Activated naive CD4-positive, alpha-beta T cell treated with anti-CD3 and anti-CD28 coated beads, Interleukin-2, amount 50 U/mL, for 24 hours (primary cell): ENCODE results near the gene PRKCE.

Experiments
- H3K27ac Mint-ChIP-seq: one replicate; pipeline ENCODE4 v1.8.0; 2021; ENCODE audit warnings: mild to moderate bottlenecking, mixed read lengths
- H3K27me3 Mint-ChIP-seq: one replicate; pipeline ENCODE4 v1.8.0; 2021; ENCODE audit warnings: mixed read lengths
- H3K36me3 Mint-ChIP-seq: one replicate; pipeline ENCODE4 v1.8.0; 2021; ENCODE audit warnings: mixed read lengths
- H3K4me1 Mint-ChIP-seq: one replicate; pipeline ENCODE4 v1.8.0; 2021; ENCODE audit warnings: mixed read lengths
- H3K4me3 Mint-ChIP-seq: one replicate; pipeline ENCODE4 v1.8.0; 2021; ENCODE audit warnings: mild to moderate bottlenecking, mixed read lengths
- H3K9me3 Mint-ChIP-seq: one replicate; pipeline ENCODE4 v1.8.0; 2021; ENCODE audit warnings: mixed read lengths

The PRKCE gene

DNA sequence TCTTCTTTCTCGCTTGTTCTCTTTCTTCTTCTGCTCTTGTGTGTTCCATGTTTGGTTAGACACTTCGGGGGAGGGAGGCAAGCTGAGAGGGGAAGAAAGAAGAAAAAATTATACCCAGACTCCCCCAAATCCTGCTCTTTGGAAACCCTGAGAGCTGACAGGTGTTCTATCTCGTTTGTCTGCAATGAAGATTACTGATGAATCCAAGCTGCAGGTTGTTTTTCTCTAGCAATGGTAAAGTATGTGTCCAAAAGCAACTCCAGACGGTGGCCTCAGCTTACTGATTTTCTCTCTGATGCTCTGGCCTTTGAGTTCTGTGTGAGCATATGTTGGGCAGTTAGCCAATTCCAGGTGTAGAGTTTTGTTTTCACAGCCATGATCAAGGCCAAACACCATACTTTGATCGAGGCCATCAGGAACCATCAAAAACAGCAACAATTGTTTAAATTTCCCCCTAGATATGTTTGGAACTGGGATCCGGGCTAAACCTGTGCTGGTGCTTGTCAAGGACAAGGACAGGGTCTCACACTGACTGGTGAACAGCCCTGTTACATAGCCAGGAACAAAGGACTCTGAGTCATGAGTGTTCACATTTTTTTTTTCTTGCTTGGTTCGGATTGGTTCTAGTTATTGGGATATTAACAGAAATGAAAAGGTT lies 142.0 kb downstream of the PRKCE start:
- no peaks in the 10 kb centered on the region for H3K27me3 Mint-ChIP-seq
- no peak overlapping the region for H3K4me3 Mint-ChIP-seq
- H3K9me3 Mint-ChIP-seq, result no peaks in the 10 kb centered on the region
- no peaks in the 10 kb centered on the region for H3K36me3 Mint-ChIP-seq
- H3K4me1 Mint-ChIP-seq, result no peaks in the 10 kb centered on the region
- H3K27ac Mint-ChIP-seq, result no peak overlapping the region

DNA sequence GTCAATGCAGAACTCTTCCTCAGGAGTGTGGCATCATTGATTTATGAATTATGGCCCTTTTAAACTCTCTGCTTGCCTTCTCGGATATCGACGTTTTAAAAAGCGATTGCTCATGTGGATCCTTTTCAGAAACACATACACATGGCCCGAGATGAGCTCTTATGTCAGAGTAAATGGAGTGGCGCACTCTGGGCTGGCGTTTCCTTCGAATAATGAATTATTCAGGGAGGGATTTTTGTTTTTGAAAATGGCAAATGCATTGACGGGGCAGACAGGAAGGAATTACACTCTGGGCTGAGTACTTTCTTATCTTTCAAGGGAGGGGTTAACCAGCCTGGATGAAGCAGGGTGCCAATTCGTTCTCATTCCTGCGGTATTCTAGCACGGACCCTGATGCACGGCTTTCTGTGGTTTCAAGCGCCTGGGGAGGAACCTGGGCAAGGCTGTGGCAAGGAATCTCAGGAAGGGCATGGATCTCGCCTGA lies 142.7 kb downstream of the PRKCE start:
- H3K4me1 Mint-ChIP-seq, result no peaks in the 10 kb centered on the region
- H3K36me3 Mint-ChIP-seq, result no peaks in the 10 kb centered on the region
- no peak overlapping the region for H3K27ac Mint-ChIP-seq
- H3K27me3 Mint-ChIP-seq, result no peaks in the 10 kb centered on the region
- H3K4me3 Mint-ChIP-seq, result no peak overlapping the region
- H3K9me3 Mint-ChIP-seq, result no peaks in the 10 kb centered on the region

DNA sequence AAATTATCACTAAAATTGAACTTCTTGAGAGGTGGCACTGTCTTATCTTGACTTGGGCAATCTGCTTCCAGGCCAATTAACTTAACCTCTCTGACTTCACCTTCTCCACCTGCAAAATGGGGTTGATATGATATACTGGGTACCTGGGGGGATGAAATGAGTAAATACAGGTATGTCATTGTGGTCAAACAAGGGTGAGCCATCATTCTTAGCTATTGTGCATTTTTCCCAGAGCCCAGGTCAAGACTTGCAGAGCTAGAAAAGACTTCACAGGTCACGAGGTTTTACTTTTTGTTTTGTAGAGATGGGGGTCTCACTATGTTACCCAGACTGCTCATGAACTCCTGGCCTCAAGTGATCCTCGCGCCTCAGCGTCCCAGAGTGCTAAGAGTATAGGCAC lies 145.0 kb downstream of the PRKCE start:
- Mint-ChIP-seq H3K27me3 (no peaks in the 10 kb centered on the region), H3K4me3 (no peak overlapping the region), H3K36me3 (no peaks in the 10 kb centered on the region), H3K4me1 (no peaks in the 10 kb centered on the region), H3K9me3 (no peaks in the 10 kb centered on the region), H3K27ac (no peak overlapping the region)

DNA sequence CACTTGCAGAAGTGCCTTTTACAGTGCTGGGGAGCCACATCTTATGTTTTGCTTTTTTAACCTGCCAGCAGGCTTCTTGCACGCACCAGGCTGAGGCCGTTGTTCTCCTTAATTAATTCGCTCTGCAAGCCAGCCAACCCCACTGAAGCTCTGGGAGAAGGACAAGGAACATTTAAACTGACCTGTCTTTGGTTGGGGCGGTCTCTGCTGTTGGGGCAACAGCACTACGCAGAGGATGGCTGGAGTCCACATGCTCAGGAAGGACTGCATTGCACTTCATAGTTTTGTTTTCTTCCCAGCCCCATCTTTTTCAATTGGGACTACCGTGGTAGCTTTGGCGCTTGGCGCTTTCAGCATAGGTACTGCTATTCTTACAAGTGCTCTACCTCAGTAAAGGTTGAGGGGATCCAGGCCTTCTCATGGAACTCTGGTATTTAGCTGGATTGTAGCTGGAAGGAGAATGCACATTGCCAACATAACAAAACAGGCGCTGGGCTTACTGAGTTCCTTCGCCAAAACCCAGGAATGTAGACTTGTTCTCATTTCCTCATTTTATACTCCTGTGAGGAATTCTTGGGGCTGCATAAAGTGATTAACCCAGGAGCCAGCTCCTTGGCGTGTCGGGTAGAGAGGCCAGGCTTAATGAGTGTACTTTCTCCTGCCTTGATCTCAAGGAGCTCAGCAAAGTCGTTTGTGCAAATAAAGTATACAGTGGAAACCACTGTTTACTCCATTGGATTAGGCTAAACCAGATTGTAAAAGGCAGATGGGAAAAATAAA lies 146.2 kb downstream of the PRKCE start:
- no peak overlapping the region for H3K4me3 Mint-ChIP-seq
- H3K36me3 Mint-ChIP-seq, result no peaks in the 10 kb centered on the region
- no peaks in the 10 kb centered on the region for H3K9me3 Mint-ChIP-seq
- no peak overlapping the region for H3K27ac Mint-ChIP-seq
- no peaks in the 10 kb centered on the region for H3K4me1 Mint-ChIP-seq
- H3K27me3 Mint-ChIP-seq, result no peaks in the 10 kb centered on the region

DNA sequence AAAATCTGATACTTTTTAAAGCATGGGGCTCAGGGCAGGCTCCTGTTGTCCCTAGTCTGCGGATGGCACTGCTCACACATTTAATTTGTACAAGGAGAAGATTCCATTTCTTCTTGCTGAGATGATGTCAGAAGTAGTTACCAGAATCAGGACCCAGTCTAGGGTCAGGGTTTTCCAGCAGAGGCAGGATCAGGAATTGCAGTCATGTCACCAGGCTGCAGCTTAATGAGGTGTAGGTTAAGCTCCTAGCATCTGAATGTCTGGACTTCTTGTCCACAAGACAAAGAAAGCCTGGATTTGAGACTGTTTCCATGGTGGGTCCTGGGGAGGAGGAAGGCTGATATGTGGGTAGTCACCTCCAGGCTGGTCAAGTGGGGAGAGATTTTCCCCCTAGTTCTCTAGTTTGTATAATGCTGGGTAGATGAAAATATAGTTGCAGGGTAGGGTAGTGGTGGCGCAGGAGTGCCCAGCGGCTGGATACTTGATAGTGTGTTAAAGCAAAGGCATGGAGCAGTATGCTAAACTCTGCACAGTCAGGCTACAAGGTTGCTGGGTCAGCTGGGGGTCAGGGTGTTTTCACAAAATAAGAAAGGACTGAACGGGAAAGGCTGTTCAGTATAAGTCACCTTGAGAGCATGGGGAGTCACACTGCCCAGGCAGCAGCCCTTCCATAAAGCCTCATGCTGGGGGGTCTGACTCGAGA lies 148.4 kb downstream of the PRKCE start:
- Mint-ChIP-seq H3K27ac (no peak overlapping the region), H3K4me3 (no peak overlapping the region), H3K27me3 (no peaks in the 10 kb centered on the region), H3K4me1 (no peaks in the 10 kb centered on the region), H3K36me3 (no peaks in the 10 kb centered on the region), H3K9me3 (no peaks in the 10 kb centered on the region)

DNA sequence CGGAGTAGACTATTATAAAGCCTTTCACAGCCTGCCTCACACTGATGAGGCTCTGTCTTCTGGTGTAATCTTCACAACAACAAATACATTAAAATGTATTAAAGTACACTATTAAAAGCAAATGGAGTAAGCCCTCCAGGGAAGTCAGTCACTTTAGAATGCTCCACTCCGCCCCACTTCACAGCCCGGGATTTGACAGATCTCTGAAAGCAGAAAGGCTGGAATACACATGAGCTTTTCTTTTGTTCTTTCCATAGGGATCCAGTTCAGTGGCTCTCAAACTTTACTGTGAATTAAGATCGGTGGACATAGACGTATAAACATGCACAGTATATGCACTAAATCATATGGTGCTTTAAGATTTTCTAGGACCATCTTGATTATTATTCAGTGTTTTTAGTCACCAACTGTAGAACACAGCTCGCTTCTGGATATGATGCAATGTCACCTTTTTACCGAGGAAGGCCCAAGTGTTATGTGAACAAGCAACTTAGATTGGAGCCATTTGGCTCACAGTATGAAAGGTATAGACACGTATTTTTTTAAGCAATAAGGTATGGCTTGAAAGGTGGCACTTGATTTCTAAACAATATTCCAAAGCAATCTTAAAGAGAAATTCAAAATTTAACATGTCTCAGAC lies 151.1 kb downstream of the PRKCE start:
- no peaks in the 10 kb centered on the region for H3K4me1 Mint-ChIP-seq
- no peaks in the 10 kb centered on the region for H3K9me3 Mint-ChIP-seq
- no peaks in the 10 kb centered on the region for H3K36me3 Mint-ChIP-seq
- no peak overlapping the region for H3K4me3 Mint-ChIP-seq
- H3K27me3 Mint-ChIP-seq, result no peaks in the 10 kb centered on the region
- H3K27ac Mint-ChIP-seq, result no peak overlapping the region

DNA sequence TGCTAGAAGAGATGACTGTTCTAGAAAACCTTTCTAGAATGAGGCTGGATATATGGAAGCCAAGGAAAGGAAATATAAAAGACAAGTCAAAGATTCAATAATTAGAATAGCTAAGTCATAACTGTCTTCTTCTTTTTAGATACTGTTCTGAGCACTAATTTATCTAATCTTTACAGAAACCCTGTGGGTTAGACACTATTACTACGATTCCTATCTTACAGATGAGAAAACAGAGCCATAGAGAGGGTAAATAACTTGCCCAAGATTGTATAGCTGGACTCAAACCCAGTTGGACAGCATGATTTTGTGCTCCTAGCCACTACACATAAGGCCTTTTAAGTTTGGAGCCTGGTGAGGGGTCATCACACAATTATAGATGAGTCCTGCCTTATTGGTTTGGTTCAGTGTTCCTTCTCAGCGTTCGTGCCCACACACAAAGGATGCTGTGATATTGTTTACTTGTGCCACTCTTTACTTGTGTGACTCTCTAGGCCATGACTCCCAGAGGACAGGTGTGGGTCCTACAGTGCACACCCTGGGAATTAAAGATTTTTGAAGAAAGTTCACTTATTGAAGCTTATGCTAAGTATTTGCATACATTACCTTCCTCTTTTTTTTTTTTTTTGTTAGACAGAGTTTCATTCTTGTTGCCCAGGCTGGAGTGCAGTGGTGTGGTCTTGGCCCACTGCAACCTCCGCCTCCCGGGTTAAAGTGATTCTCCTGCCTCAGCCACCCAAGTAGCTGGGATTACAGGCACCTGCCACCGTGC lies 153.7 kb downstream of the PRKCE start:
- no peaks in the 10 kb centered on the region for H3K36me3 Mint-ChIP-seq
- no peaks in the 10 kb centered on the region for H3K4me1 Mint-ChIP-seq
- no peaks in the 10 kb centered on the region for H3K9me3 Mint-ChIP-seq
- no peak overlapping the region for H3K4me3 Mint-ChIP-seq
- no peak overlapping the region for H3K27ac Mint-ChIP-seq
- H3K27me3 Mint-ChIP-seq, result no peaks in the 10 kb centered on the region

DNA sequence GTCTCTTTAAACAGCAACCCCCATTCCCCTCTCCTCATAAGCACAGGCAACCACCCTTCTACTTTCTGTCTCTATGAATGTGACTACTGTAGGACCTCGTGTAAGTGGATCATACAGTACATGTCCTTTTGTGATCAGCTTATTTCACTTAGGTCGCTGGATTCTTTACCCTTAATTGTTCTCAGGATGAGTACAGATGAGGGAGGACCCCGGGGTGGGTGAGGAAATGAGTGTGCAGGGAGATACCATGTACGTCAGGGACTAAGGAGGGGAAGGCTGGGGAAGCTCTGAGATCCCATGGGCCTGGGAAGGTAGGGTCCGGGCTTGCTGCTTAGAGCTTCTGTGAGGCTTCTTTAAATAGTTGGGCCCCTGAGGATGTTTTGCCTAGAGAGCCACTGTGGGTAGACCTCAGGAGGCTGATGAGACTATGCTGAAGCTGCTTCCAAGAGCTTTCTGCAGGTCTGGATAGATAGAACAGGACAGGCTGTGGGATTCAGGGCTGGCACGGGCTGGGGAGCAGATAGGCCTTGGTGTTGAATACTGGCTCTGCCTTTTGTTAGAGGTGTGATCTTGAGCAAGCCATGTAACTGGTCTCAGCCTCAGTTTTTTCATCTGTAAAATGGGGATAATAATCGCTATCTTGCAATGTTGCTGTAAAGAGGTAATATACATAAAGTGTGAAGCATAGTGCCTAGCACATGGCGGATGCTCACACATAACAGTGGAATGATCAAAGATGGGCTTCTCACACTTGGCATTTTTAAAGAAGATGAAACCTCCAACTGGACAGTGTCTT lies 155.3 kb downstream of the PRKCE start:
- Mint-ChIP-seq H3K27ac (no peak overlapping the region), H3K4me3 (no peak overlapping the region), H3K9me3 (no peaks in the 10 kb centered on the region), H3K36me3 (no peaks in the 10 kb centered on the region), H3K4me1 (no peaks in the 10 kb centered on the region), H3K27me3 (no peaks in the 10 kb centered on the region)

DNA sequence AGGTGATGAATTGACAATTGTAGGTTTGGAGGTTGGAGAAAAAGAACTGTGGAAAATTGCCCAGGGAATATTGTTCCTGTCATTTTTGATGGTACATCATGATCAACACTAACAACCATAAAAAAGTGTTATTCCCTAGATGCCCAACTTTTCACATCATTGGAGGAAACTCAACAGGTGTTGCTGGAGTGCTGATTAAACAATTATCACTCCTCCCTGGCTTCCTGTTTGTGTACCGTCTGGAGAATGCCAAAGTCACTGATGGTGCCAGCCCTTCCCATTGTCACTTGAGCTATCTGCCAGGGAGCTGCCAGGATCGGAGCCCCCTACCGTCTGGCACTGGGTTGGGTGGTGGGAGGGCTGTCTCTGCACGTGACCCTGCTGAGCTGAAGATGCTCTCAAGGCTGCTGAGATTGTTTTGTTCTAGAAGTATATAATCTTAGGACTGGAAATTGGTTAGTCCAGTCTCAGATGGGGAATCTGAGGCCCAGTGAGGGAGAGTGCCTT lies 156.9 kb downstream of the PRKCE start:
- Mint-ChIP-seq H3K4me1 (no peaks in the 10 kb centered on the region), H3K4me3 (no peak overlapping the region), H3K36me3 (no peaks in the 10 kb centered on the region), H3K9me3 (no peaks in the 10 kb centered on the region), H3K27ac (no peak overlapping the region), H3K27me3 (no peaks in the 10 kb centered on the region)

DNA sequence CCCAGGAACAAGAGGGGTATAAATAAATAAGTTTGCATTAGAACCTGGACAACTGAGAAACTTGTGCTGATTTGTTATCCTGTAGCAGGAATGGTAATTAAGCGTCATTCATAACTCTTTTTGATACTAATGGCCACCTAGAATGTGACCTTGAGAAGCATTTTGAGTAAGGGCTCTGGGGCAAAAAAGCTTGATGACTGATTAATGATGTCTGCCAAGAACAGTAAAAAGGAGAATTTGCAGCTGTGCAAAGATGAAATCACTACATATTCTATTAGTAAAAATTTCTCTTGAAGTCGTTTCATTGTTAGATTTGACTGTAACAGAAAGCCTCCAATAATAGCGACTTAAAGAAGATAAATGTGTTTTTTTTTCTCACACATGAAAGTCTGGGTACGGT lies 157.7 kb downstream of the PRKCE start:
- Mint-ChIP-seq H3K27ac (no peak overlapping the region), H3K36me3 (no peaks in the 10 kb centered on the region), H3K4me1 (no peaks in the 10 kb centered on the region), H3K4me3 (no peak overlapping the region), H3K9me3 (no peaks in the 10 kb centered on the region), H3K27me3 (no peaks in the 10 kb centered on the region)

DNA sequence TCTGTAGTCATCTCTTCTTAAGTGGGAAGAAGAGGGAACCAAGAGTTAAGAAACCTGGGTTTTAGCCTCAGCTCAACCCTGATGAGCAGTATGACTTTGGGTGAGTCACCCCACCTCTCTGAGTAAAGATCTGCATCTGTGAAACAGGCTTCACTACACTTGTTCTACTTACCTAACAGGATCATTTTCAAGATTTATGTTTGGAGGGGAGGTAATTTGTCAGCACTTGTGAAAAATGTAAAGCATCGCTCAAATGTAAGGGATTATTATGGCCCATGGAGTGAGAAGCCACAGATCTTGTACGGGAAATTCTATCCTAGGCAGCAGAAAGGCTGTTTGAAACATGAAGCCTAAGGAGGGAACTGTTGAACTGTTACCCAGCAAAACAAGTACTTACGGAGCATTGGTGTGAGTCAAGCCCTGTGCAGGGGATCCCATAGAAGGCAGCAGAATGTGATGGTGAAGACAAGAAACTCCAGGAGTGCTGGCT lies 160.6 kb downstream of the PRKCE start:
- Mint-ChIP-seq H3K9me3 (no peaks in the 10 kb centered on the region), H3K27me3 (no peaks in the 10 kb centered on the region), H3K27ac (no peak overlapping the region), H3K4me1 (no peaks in the 10 kb centered on the region), H3K4me3 (no peak overlapping the region), H3K36me3 (no peaks in the 10 kb centered on the region)

DNA sequence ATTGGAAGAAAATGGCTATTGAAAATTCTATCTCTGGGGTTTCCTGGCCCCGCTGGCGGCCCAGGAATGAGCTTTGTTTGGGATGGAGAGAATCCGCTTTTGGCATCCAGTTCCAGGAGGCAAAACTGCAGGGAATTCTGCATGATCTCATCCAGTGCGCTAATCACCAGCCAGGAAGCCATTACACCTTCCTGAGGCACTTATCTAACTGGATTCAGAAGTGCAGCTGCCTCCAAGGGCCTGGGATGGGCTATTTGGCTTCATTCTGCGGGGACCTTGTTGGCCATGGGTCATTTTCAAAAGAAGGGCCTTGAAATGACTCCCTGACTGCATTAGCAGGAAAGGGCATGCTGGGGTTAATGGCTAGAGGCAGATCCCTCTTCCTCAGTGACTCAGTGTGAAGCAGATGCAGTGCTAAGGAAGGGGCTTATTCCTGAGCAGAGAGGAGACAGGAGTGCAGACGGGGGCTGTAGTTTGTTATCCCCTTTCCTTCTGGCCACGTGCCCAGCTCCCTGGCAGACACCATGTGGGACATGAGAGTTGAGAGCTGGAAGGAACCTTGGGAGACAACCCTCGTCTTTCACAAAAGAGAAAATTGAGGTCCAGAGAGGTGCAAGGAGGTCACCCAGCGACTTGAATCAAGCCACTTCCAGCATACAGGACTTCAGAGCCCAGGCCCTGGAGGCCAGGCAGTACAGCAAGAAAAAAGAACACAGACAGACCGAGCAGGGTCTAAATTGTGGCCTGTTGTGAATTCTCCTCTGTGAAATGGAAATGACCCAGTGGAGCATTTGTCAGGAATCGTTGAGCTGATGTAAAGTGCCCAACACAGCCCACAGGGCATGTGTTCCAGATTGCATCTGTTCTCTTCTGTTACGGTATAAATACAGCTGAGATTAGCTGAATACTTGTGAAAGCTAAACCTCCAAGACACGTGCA lies 161.8 kb downstream of the PRKCE start:
- H3K27ac Mint-ChIP-seq, result no peak overlapping the region
- no peaks in the 10 kb centered on the region for H3K9me3 Mint-ChIP-seq
- no peak overlapping the region for H3K4me3 Mint-ChIP-seq
- H3K4me1 Mint-ChIP-seq, result no peaks in the 10 kb centered on the region
- H3K36me3 Mint-ChIP-seq, result no peaks in the 10 kb centered on the region
- no peaks in the 10 kb centered on the region for H3K27me3 Mint-ChIP-seq

DNA sequence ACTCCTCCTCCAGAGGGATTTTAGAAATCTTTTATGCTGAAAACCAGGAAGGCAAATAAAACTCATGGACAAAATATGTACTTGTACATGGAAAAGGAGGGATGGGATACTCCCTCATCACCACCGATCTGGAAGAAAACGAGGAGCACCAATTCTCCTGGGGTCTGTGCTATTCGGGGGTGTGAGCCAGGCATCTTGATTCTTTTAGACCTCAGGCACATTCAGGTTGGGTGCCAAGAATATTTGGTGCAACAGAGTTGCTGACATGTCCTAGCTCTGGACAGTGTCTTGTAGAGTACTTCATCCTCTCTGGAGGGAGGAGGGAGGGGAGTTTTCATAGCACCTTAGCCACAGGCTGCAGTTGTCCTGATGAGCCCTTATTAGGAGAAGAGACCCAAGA lies 163.0 kb downstream of the PRKCE start:
- Mint-ChIP-seq H3K27me3 (no peaks in the 10 kb centered on the region), H3K27ac (no peak overlapping the region), H3K4me3 (no peak overlapping the region), H3K4me1 (no peaks in the 10 kb centered on the region), H3K36me3 (no peaks in the 10 kb centered on the region), H3K9me3 (no peaks in the 10 kb centered on the region)
